GM18858 (cell line): ENCODE measurements around the gene PRELP.
"Not testable (repeated sequence)": the region's sequence is repeated elsewhere in the genome, so short reads cannot be mapped to it uniquely, and the experiment has no call there.

ENCODE experiments used
- ATAC-seq: cut with Tn5 transposase; IDR thresholded peaks from one replicate; pipeline ENCODE4 v1.9.1; 2021; ENCODE audit not compliant: unreplicated experiment

Gene PRELP

DNA sequence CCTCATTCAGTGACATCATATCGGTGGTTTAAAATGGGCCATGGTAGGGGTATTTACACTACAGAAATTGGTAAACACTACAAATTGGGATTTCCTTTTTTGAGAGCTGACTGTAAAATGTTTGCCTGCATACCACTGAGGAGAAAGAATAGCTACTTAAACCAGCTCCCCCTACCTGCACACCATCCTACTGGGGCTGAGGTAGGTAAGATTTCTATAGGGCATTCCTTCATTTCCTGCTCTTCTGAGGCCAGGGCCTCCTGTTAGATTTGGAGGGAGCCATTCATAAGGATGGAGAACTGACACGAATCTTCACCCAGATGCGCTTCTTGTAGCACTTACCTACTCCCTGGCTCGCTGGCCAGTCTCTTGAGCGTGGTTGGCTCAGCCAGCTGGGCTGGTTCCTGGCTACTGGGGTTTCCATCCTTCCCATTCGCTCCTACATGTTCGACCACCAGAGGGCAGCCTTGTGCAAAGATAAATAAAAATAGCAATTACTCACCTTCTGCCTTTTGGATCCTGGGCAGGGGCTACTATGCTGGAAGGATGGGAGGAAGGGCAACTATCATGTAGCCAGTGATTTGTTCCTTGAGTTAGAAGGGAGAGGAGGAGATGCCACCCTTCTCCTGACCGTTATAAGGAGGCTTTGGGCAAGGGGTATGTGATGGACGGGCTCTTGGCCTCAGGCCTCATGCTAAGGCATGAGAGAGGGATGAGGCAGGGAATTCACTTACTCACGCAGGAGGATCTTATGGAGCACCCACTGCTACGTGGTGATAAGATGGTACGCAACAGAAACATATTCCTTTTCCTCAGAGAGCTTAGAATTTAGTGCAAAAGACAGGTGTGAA lies 29.0 kb downstream of the PRELP start:
- no peak for ATAC-seq

DNA sequence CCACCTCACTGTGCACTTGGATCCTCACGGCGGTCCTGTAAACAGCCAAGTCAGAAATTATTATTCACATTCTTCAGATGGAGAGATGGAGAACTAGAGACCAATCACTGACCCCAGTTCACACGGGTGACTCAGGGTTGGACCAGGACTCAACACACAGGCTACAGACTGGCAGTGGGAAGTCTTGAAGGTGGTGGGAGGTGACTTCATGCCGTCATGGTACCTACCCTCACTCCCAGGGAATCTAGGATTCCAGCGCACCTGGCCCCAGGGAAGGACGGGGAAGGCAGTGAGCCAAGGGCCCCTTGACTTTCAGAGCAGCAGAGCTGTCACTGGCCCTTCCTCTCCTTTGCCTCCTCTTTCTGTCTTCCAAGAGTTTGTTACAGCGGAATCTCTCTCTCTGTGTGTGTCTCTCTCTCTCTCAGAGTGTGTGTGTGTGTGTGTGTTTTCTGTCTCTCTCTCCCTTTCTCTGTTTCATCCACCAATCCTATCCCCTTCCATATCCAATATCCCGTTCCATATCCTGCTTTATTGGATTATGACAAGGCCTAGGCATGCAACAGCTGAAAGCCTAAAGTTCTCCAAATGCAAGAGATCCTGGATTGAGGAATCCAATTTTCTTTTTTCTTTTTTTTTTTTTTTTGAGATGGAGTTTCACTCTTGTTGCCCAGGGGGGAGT lies 30.1 kb downstream of the PRELP start:
- no peak for ATAC-seq

DNA sequence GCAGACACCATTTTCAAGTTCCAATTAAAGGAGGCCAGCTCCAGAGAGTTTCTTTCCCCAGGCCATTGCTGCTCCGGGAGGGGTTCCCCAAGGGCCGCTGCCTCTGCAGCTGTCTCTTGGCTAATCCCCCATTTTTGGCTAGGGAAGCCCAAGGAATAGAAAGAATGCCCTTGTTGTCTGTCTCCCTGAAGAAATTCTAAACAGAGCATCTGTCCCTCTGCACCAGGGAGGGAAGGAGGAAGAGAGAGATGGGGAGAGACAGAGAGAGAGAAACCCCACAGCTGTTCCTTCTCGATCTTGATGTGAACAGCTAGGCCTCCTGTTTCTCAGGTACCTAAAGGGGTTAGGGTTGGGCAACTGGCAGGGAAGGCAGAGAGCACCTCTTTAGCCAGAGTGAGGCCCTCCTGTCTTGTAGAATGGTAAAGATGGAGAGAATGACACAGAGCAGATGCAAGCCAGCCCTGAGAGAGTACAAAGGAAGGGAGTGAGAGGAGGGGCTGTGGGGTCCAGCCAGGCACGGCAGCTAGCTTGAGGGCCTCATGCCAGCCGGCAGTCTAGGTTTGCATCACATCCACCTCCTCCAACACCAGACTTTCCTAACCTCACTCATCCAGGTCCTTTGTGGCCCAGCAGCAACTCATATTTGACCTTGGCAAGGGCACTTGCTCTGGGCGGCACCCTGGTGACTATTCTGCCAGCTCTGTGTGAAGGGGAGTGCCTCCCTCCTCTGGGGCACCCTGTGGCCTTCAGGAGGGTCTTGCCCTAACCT lies 31.4 kb downstream of the PRELP start:
- ATAC-seq, result no peak

DNA sequence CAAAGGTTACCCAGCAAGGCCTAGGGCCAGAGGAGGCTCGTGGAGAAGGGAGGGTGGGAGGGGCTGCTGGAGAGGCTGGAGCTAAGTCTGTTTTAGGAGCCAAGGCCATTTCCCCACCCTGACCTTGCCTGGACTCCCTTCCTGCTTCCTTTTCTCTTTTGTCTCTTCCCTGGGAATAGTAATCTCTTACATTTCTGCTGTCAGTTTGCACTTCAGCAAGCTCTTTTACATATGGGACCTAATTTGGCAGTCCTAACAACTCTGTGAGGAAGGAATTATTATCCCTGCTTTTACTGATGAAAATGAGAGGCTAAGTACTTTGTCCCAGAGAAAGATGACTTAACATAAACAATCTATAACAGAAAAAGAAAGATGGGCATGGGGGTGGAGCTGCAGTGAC lies 32.2 kb downstream of the PRELP start:
- ATAC-seq, result no peak

DNA sequence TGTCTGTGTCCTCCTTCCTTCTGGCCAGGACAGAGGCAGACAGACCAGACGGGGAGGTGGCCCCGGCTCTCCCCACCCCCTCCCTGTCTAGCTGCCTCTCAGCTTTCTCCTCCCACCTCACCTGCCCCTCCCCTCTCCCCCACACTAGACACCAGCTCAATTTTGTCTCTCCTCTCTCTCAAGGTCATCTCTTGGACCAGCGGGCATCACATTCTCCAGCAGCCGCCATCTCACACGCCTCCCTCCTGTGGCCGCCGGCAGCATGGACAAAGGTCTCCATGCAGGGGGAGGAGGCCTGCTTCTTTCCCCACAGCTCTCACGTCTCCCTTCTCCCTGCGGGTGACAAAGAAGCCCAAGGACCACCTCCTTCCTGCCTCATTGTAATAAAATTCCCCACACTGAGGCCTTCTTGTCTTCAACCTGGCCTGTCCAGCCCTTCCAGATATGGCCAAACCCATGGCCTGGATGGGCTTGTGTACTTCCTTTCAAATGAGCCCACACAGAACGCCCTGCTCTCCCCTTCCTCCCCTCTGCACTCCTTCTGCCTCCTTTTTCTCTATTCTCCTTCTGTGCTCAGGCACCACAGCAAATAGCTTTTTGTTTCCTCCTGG lies 33.0 kb downstream of the PRELP start:
- ATAC-seq, result no peak

DNA sequence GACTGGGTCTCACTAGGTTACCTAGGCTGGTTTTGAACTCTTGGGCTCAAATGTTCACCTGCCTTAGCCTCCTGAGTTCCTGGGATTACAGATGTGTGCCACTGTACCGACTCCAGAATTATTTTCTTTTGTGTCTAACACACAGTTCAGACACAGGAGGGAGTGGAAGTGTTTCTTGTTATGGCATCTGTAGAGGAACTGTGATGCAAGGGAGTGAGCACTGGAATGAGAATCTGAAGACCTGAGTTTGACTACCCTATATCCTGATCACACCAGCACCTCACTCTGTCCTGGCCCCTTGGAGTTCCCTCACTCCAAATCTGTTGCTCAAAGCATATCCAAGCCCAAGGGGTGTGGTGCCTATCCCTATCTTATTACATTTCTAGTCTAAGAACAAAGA lies 33.5 kb downstream of the PRELP start:
- no peak for ATAC-seq

DNA sequence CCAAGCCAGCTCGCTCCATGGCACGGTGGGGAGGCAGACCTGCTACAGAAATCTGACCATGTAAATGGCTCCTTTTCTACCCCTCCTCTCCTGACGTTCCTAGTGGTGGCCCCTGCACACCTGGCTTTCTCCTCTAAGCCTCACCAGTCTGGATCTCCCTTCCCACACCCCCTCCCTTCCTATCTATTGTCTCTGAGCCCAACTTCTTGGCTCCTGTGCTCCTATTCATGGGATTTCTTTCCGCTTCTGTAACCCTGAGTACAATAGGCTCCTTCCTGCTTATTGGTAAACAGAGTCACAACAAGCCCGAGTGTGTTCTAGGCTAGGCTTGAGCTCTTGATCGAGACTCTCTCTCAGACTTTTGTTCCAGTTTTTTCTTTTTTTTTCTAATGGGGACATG lies 35.9 kb downstream of the PRELP start:
- ATAC-seq, result no peak

DNA sequence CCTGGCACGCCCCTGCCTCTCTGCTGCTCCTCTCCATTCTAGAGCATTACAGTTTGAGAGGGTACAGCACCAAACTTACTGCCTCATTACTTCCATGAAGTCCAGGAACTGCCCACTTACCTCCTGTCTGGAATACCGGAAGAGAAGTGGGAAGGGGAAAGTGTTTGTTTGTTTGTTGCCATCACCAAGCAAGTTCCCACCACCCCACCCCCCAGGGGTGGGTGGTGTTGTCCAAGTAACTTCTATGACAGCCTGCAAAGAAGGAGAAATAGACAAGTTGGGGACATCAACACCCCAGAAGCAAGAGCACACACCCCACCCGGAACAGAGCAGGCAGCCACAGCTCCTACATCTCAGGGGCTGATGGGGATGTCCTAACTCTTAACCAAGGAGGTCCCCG lies 36.3 kb downstream of the PRELP start:
- no peak for ATAC-seq

DNA sequence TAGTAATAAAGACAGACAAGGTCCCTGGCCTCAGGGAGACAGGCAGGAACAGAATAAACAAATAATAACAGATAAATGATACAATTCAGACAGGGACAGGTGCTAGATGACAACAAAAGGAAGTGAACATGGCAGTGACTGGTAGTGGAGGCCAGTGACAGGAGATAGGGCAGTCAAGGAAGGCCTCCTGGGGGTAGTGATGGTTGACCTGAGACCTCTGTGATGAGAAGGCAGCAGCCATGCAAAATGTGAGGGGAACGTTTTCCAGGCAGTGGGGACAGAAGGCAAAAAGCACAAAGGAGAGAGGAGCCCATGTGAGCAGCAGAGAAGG lies 36.9 kb downstream of the PRELP start:
- ATAC-seq, result no peak

DNA sequence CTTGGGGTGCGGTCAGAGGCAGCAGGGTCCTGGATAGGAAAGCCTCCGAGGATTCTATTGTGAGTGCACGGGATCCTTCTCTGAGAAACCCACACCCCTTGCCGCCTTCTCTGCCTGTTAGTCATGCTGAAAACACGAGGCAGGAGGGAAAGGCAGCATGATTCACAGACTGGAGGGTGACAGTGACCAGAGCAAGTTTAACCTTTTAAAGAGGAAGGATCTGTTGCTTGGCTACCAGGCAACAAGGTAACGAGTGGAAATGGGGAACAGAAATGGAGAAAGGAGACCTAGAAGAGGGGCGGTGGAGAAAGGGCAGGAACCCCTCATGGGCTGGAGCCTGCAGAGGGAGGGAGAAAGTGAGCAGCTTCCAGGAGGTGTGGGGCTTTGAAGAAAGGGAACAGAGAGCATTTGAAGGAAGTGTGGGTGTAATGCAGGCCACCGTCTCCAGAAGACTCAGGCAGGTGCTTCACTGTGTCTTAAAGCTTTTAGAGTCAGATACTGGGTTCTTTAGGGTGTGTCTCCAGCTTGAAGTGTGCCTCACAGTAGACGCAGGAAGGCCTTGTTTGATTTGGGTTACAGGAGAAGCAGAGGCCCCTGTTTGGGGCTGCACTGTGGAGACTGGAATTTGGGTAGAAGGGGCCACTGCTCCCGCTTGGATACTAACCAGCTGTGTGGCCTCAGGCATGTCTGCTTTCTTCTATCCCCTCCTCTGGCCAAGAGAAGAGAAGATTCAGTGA lies 37.4 kb downstream of the PRELP start:
- no peak for ATAC-seq

DNA sequence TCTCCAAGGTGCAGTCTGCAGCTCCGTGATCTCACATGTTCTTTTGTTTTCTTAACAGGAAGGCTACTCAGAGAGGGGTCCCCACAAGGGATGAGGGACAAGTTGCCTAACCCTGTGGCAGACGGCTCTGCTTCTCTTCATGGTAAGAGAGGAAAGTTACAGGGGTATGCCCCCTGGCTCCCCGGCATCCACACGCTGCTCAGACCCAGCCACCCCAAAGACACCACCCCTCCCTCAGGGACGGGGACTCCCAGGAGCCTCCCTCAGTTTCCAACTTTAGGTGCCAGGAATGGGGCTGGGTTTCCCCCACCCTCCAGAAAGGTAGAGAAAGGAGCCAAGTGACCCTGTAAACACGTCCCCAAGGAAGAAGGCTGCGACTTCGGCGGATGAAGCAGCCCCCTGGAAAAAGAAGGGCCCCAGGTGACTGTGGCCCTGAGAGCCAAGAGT lies 38.0 kb downstream of the PRELP start:
- ATAC-seq, result no peak

DNA sequence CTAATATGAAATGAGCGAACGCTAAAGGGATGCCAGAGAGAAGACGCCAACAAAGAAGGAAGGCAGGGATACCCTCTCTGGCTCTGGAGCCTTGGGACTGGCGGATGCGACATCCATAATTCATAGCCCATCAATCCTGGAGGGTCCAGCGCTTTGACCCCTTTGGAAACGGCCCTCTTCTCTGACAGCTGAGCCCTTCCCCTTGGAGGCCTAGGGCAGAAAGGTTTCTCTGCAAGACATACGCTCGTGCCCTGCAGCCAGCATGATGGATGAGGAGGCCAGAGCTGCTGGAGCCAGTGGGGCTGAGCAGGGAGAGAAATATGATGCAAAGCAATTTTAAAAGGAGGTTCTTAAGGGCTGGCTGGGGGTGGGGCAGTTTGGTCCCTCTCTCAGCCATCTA lies 40.6 kb downstream of the PRELP start:
- no peak for ATAC-seq

DNA sequence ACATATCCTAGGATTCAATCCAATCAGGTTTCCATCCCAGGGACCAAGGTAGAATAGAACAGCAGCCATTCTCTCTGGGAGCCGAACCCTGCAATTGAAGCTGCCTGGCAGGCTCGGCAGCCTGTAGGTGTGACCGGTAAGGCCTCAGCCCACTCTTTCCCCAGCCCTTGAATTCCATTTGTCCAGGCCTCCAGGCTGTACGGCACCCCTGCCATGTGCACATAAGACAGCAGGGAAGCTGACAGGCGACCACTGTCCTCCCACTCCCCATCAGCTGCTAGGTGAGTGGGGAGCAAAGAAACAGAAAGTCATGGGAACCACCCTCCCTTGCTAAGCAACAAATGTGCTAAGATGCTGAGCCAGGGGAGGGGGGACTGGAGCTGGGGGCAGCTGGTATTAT lies 41.3 kb downstream of the PRELP start:
- no peak for ATAC-seq

DNA sequence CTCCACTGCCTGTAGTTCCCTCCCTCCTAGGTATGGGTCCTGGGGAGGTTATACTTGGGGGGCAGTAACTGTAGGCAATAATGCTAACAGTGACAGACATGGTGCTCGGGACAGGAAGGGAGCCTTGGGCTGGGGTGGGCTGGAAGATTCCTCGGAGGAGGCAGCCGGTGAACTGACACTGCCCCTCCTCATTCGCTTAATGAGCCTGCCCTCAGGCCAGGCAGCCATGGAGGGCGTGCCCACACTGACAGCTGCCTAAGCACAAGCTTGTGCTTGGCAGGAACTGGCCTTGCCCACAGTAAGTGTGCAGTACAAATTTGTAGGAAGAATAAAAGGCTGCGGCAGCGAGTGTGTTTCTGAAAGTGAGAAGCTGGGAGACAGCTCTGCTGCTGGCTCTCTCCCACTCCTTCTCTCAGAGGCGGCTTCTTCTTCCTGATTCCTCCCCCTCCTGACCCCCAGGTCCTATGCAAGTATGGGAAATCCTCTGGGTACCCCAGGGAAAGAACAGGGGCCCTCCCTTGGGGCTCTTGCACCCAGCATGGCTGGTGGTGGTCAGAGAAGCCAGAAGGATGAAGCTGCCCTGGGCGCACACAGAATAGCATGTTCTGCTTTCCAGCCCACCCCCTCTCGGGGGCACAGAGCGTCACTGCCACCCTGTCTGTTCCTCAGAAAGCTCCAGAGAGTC lies 42.0 kb downstream of the PRELP start:
- ATAC-seq, result no peak

DNA sequence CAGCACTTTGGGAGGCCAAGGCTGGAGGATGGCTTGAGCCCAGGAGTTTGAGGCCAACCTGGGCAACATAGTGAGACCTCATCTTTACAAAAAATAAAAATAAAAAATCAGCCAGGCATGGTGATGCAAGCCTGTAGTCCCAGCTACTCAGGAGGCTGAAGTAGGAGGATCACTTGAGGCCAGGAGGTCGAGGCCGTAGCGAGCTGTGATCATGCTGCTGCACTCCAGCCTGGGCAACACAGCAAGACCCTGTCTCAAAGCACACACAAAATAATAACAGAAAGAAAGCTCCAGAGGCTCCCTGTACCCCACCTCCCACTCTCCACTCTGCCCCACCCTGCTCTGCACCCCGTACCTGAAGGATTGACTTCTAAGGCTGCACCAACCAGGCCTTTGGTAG lies 42.5 kb downstream of the PRELP start:
- not testable (repeated sequence) for ATAC-seq

DNA sequence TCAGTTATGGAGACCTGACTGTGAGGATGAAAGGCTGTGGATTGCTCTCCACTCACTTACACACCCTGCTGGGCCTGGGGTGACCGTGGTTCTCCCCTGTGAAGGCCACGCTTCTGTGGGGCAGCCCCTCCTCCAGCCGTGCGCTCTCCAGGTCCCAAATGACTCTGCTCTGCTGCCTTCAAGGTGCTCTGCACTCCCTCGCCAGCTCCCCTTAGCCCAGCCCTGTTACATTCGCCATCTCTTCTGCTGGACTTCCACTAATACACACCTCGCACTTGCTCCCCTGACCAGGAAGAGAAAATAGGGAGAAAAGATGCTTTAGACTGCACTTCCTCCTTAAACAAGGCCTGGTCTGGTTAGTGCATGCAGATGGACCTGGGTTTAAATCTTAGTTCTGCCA lies 42.9 kb downstream of the PRELP start:
- no peak for ATAC-seq

DNA sequence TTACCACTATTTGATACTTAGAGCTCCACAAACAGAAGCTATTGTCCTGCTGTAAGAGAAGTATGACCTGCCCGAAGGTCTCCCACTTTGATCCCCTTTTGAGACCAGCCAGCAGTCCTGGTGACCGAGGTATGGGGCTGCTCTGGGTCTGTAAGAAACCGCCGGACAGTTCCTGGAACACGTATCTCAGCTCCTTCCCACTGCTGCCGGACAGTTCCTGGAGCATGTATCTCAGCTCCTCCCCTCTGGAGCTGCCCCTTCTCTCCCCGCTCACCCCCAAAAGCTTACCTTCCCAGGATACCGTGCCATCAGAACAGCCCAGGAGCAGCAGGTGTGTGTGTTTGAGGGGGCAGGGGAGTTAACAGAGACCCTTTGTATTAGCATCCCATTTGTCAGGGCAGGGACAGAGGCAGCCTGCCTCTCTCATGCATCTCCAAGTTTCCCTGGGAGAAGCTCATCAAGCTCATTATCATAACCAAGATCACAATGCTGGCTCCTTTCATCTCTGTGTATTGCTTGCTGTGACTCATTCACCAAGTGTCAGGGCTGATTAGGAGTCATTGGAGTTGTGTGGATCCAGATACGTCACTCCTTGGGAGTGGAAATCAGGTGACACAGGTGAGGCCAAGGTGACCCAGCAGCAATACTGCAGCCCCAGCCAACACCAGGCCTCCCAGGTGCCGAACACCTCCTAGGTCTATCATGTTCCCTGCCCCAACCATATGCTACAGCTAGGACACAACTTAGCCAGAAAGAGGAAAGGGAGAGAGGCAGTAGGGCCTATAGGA lies 43.6 kb downstream of the PRELP start:
- ATAC-seq, result no peak

DNA sequence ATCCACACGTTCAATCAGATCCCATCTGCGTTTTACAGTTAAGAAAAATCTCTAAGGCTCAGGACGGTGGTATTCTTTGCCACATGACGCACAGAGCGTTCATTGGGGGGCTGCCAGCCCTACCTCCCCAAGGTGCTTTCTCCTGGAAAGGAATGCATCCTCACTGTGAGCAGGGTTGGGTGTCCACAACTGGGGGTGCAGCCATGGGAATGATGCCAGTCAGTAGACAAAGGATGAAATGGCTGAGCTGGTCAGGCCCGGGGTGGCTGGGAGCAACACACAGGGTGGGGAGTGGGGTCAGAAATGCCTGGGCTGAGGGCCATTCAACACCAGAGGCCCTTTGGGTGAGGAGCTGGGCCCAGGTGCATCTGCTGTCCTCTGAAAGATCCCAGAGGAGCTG lies 44.3 kb downstream of the PRELP start:
- ATAC-seq, result no peak

DNA sequence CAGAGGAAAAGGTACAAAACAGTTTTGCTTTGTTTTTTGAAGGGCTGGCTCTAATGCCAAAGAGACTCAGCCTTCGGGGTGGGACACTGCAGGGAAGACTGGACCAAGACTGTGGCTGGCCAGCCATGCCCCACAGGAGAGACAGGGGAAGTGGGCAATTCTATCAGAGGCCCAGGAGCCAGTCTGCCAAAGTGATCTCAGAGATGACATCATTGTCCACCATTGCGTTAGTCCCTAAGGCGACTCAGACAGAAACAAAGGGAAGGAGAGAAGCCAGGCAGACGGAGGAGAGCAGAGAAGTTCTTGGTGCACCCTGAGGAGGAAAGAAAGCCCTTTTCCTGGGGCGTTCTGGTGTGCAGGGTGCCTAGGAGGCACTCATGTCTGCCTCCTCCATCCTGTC lies 44.7 kb downstream of the PRELP start:
- ATAC-seq, result no peak
